ENCODE measurements around the gene PRKCA. TPM values are rescaled to one million over a fixed set of nuclear protein-coding genes. Genes with fewer than 3 reads are reported as not detected.

Gene PRKCA
- total RNA-seq, 1 experiment from 2014 or later: 4.4 TPM

- H3K27ac ChIP-seq (ENCODE audit: low read length): no peak overlapping the region
- no peaks in the 10 kb centered on the region for H3K79me2 ChIP-seq (ENCODE audit: low read length)
- no peak overlapping the region for H2AFZ ChIP-seq (ENCODE audit: low read length)
- H3K4me2 ChIP-seq (ENCODE audit: low read depth, low read length, poor library complexity, severe bottlenecking): no peak overlapping the region
- H3K27me3 ChIP-seq (ENCODE audit: low read length): no peaks in the 10 kb centered on the region
- H3K4me3 ChIP-seq (ENCODE audit: low read length): no peak overlapping the region
- DNase-seq: no peak
- H3K4me1 ChIP-seq (ENCODE audit: low read length): peaks cover 57% of the 10 kb centered on the region
- no peaks in the 10 kb centered on the region for H3K36me3 ChIP-seq (ENCODE audit: insufficient read depth, low read length)
- no peaks in the 10 kb centered on the region for H3K9me2 ChIP-seq (replicated peaks; ENCODE audit: insufficient read depth, low read length)
- no peak overlapping the region for H3K9ac ChIP-seq (ENCODE audit: low read length)
- no peaks in the 10 kb centered on the region for H3K9me3 ChIP-seq (ENCODE audit: low read length)
- no peaks in the 10 kb centered on the region for H4K20me1 ChIP-seq (ENCODE audit: insufficient read depth, low read depth, low read length)
Observed at GRCh38 chr17:66713533-66714042, 411.2 kb downstream of the PRKCA start.

GRCh38 chr17:66714046-66715023 lies 411.9 kb downstream of the PRKCA start:
- peak; percentile 66 for DNase-seq
- Histone ChIP-seq H3K9me3 (ENCODE audit: low read length) (no peaks in the 10 kb centered on the region), H3K4me2 (ENCODE audit: low read depth, low read length, poor library complexity, severe bottlenecking) (peak overlapping the region; percentile 50), H3K79me2 (ENCODE audit: low read length) (no peaks in the 10 kb centered on the region), H2AFZ (ENCODE audit: low read length) (no peak overlapping the region), H3K27me3 (ENCODE audit: low read length) (no peaks in the 10 kb centered on the region), H3K36me3 (ENCODE audit: insufficient read depth, low read length) (no peaks in the 10 kb centered on the region), H3K27ac (ENCODE audit: low read length) (no peak overlapping the region), H4K20me1 (ENCODE audit: insufficient read depth, low read depth, low read length) (no peaks in the 10 kb centered on the region), H3K9ac (ENCODE audit: low read length) (no peak overlapping the region), H3K9me2 (replicated peaks; ENCODE audit: insufficient read depth, low read length) (no peaks in the 10 kb centered on the region), H3K4me3 (ENCODE audit: low read length) (no peak overlapping the region), H3K4me1 (ENCODE audit: low read length) (peaks cover 57% of the 10 kb centered on the region)

GRCh38 chr17:66715076-66715675 lies 412.8 kb downstream of the PRKCA start:
- Histone ChIP-seq H4K20me1 (ENCODE audit: insufficient read depth, low read depth, low read length) (no peaks in the 10 kb centered on the region), H3K36me3 (ENCODE audit: insufficient read depth, low read length) (no peaks in the 10 kb centered on the region), H3K4me1 (ENCODE audit: low read length) (peaks cover 57% of the 10 kb centered on the region), H3K9ac (ENCODE audit: low read length) (no peak overlapping the region), H3K4me3 (ENCODE audit: low read length) (no peak overlapping the region), H3K79me2 (ENCODE audit: low read length) (no peaks in the 10 kb centered on the region), H3K9me2 (replicated peaks; ENCODE audit: insufficient read depth, low read length) (no peaks in the 10 kb centered on the region), H2AFZ (ENCODE audit: low read length) (no peak overlapping the region), H3K27me3 (ENCODE audit: low read length) (no peaks in the 10 kb centered on the region), H3K9me3 (ENCODE audit: low read length) (no peaks in the 10 kb centered on the region), H3K27ac (ENCODE audit: low read length) (no peak overlapping the region), H3K4me2 (ENCODE audit: low read depth, low read length, poor library complexity, severe bottlenecking) (peak overlapping the region; percentile 50)
- DNase-seq: no peak

GRCh38 chr17:66715745-66716156 lies 413.3 kb downstream of the PRKCA start:
- H4K20me1 ChIP-seq (ENCODE audit: insufficient read depth, low read depth, low read length): no peaks in the 10 kb centered on the region
- no peaks in the 10 kb centered on the region for H3K36me3 ChIP-seq (ENCODE audit: insufficient read depth, low read length)
- no peak overlapping the region for H2AFZ ChIP-seq (ENCODE audit: low read length)
- H3K27ac ChIP-seq (ENCODE audit: low read length): no peak overlapping the region
- H3K27me3 ChIP-seq (ENCODE audit: low read length): no peaks in the 10 kb centered on the region
- peak; percentile 91 for DNase-seq
- H3K79me2 ChIP-seq (ENCODE audit: low read length): no peaks in the 10 kb centered on the region
- no peaks in the 10 kb centered on the region for H3K9me2 ChIP-seq (replicated peaks; ENCODE audit: insufficient read depth, low read length)
- no peak overlapping the region for H3K9ac ChIP-seq (ENCODE audit: low read length)
- H3K9me3 ChIP-seq (ENCODE audit: low read length): no peaks in the 10 kb centered on the region
- peak overlapping the region; percentile 50 for H3K4me2 ChIP-seq (ENCODE audit: low read depth, low read length, poor library complexity, severe bottlenecking)
- no peak overlapping the region for H3K4me3 ChIP-seq (ENCODE audit: low read length)
- H3K4me1 ChIP-seq (ENCODE audit: low read length): peaks cover 57% of the 10 kb centered on the region

- no peak for DNase-seq
- Histone ChIP-seq H3K36me3 (ENCODE audit: insufficient read depth, low read length) (no peaks in the 10 kb centered on the region), H3K4me2 (ENCODE audit: low read depth, low read length, poor library complexity, severe bottlenecking) (no peak overlapping the region), H3K9me2 (replicated peaks; ENCODE audit: insufficient read depth, low read length) (no peaks in the 10 kb centered on the region), H3K79me2 (ENCODE audit: low read length) (no peaks in the 10 kb centered on the region), H3K27me3 (ENCODE audit: low read length) (no peaks in the 10 kb centered on the region), H3K4me1 (ENCODE audit: low read length) (peaks cover 57% of the 10 kb centered on the region), H2AFZ (ENCODE audit: low read length) (no peak overlapping the region), H4K20me1 (ENCODE audit: insufficient read depth, low read depth, low read length) (no peaks in the 10 kb centered on the region), H3K27ac (ENCODE audit: low read length) (no peak overlapping the region), H3K4me3 (ENCODE audit: low read length) (no peak overlapping the region), H3K9me3 (ENCODE audit: low read length) (no peaks in the 10 kb centered on the region), H3K9ac (ENCODE audit: low read length) (no peak overlapping the region)
Observed at GRCh38 chr17:66716236-66717026, 414.0 kb downstream of the PRKCA start.

GRCh38 chr17:66717641-66718058 lies 415.2 kb downstream of the PRKCA start:
- no peaks in the 10 kb centered on the region for H3K36me3 ChIP-seq (ENCODE audit: insufficient read depth, low read length)
- H2AFZ ChIP-seq (ENCODE audit: low read length): no peak overlapping the region
- H3K79me2 ChIP-seq (ENCODE audit: low read length): no peaks in the 10 kb centered on the region
- H3K4me2 ChIP-seq (ENCODE audit: low read depth, low read length, poor library complexity, severe bottlenecking): peak overlapping the region; percentile 54
- no peaks in the 10 kb centered on the region for H3K27me3 ChIP-seq (ENCODE audit: low read length)
- H3K9me2 ChIP-seq (replicated peaks; ENCODE audit: insufficient read depth, low read length): no peaks in the 10 kb centered on the region
- peak; percentile 89 for DNase-seq
- peak overlapping the region; percentile 17; the same call in 1 of the 2 replicates for H3K4me3 ChIP-seq (ENCODE audit: low read length)
- peaks cover 62% of the 10 kb centered on the region for H3K4me1 ChIP-seq (ENCODE audit: low read length)
- no peak overlapping the region for H3K27ac ChIP-seq (ENCODE audit: low read length)
- H3K9me3 ChIP-seq (ENCODE audit: low read length): no peaks in the 10 kb centered on the region
- peak overlapping the region; percentile 39 for H3K9ac ChIP-seq (ENCODE audit: low read length)
- no peaks in the 10 kb centered on the region for H4K20me1 ChIP-seq (ENCODE audit: insufficient read depth, low read depth, low read length)

GRCh38 chr17:66720027-66720426 lies 417.6 kb downstream of the PRKCA start:
- Histone ChIP-seq H3K4me3 (ENCODE audit: low read length) (no peak overlapping the region), H3K79me2 (ENCODE audit: low read length) (no peaks in the 10 kb centered on the region), H4K20me1 (ENCODE audit: insufficient read depth, low read depth, low read length) (no peaks in the 10 kb centered on the region), H3K4me1 (ENCODE audit: low read length) (peaks cover 44% of the 10 kb centered on the region), H2AFZ (ENCODE audit: low read length) (no peak overlapping the region), H3K9me2 (replicated peaks; ENCODE audit: insufficient read depth, low read length) (no peaks in the 10 kb centered on the region), H3K4me2 (ENCODE audit: low read depth, low read length, poor library complexity, severe bottlenecking) (no peak overlapping the region), H3K27me3 (ENCODE audit: low read length) (no peaks in the 10 kb centered on the region), H3K27ac (ENCODE audit: low read length) (no peak overlapping the region), H3K9me3 (ENCODE audit: low read length) (no peaks in the 10 kb centered on the region), H3K36me3 (ENCODE audit: insufficient read depth, low read length) (no peaks in the 10 kb centered on the region), H3K9ac (ENCODE audit: low read length) (no peak overlapping the region)
- DNase-seq: no peak

All from Karpas-422 (cell line).